ENCODE data around the gene NEK1.
"Not testable (repeated sequence)": the region's sequence is repeated elsewhere in the genome, so short reads cannot be mapped to it uniquely, and the experiment has no call there.

Gene NEK1

DNA sequence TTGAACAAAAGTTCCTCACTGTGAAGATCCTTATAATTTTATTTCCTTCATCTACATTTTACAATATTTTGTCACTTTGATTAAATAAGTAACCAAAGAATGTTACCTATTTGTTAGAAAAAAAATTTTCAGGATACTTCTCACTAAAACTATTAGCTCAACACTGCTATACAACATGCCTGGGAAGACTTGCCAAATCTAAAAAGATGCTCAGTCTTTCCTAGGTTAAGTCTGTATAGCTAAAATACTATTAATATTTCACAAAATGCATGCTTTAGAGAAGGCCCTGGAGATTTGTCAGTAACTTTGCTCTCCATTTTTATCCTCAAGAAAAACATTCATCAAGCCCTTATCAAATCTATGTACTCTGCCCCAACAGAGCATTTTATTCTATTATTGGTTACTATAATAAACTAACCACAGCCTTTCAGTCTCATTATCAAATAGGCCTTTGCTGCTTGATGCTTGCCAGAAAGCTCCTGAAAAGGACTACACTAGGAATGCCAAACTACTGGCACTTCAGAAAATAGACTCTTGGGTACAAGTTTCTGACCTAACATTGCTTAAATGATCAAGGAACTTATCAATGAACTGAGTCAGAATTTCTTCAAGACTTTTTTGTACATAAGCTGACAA lies 17.7 kb downstream of the NEK1 start:
- DNase-seq, result no peak

DNA sequence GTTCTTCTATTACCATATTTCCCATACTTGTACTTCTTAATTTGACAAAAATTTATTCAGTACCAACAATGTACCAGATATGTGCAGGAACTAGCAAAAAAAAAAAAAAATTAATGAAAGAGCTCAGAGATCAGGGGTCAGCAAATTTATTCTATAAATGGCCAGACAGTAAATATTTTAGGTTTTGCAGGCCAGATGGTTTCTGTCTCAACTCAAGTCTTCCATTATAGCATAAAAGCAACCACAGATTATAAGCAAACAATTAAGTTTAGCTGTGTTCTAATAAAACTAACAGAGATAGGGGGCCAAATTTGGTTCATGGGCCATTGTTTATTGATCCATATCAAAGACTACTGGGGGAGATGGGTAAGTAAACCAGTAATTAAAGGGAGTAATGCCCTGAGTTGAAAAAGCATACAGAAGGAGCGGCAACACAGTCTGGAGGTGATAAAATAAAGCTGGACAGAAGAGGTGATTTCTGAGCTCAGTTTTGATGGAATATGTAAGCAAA lies 19.3 kb downstream of the NEK1 start:
- no peak for DNase-seq

DNA sequence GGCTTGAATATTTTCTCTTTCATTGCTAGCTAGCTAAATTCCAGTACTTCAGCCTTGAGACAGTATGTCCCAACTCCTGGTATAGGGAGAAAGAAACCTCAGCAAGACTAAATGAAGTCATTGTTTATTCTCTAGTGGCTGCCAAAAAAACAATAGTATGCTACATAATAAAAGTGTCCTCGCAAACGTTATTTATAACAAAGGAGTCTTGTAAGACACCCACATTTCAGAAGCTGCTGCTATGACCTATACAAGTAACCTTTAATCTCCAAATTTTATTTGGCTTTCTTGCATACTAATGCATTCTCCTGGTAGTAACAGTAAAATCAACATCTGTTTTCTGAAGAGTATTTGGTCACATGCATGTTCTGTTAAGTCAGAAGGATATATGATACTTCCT lies 28.8 kb downstream of the NEK1 start:
- DNase-seq, result no peak

DNA sequence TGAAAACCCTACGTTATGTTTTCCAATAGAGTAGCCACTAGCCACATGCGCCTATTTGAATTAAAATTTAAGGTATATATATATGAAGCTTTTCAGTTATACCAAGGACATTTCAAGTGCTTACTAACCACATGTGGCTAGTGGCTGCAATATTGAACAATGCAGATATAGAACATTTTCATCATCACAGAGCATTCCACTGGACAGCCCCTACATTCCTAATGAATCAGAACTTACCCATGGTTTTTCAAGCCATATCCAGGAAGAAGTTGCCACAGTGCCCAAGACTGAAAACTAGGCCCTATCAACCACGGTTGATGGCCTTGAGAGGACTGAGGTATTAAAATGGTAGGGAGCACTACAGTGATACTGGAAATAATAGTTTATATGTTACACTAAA lies 29.7 kb downstream of the NEK1 start:
- no peak for DNase-seq

DNA sequence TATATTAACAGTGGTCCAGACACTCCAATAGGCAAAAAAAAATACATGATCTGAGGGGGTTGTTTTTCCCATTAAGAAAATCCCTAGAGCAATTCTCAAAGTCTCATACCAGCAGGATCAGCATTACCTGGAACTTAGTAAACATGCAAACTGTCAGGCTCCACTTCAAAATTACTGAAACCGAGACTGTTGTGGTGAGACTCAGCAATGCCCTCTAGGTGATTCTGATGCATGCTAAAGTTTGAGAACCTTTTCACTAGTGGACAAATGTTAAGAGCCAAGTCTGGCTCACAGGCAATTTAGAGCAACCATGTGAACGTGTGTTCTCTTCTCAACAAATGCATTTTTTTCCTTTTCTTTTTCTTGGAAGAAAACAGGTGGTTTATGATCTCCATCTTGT lies 30.2 kb downstream of the NEK1 start:
- no peak for DNase-seq

DNA sequence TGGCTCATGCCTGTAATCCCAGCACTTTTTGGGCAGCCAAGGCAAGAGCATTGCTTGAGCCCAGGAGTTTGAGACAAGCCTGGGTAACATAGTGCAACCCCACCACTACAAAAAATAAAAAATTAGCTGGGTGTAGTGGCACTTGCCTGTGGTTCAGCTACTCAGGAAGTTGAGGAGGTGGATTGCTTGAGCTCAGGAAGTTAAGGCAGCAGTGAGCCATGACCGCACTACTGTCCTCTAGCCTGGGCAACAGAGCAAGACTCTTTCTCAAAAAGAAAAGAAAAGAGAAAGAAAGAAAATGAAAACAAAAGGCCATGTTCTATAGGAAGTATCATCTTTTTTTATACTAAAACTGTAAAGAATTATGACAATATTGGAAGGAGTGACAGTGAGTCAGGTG lies 38.5 kb downstream of the NEK1 start:
- no peak for DNase-seq

DNA sequence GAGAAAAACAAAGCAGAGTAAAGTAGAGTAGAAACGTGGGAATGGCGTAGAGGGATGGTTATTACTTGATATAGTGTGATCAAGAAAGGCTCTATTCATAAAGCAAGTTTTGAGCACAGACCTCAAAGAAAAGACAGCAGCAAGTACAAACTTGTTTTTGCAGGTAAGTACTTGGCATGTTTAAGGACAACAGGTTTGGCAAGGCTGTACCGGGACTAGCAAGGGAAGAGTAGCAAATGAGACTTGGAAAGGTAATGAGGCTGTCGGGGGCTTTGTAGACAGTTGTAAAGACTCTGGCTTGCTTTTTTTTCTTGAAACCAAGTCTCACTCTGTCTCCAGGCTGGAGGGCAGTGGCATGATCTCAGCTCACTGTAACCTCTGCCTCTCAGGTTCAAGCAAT lies 40.9 kb downstream of the NEK1 start:
- no peak for DNase-seq

DNA sequence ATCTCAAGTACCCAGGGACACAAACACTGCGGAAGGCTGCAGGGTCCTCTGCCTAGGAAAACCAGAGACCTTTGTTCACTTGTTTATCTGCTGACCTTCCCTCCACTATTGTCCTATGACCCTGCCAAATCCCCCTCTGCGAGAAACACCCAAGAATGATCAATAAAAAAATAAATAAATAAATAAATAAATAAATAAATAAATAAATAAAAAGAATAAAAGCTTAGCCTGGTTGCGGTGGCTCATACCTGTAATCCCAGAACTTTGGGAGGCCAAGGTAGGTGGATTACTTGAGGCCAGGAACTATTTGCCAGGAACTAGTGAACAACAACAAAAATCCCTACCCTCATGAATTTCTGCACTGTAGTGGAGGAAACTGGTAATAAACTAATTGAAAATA lies 41.4 kb downstream of the NEK1 start:
- DNase-seq, result not testable (repeated sequence)

DNA sequence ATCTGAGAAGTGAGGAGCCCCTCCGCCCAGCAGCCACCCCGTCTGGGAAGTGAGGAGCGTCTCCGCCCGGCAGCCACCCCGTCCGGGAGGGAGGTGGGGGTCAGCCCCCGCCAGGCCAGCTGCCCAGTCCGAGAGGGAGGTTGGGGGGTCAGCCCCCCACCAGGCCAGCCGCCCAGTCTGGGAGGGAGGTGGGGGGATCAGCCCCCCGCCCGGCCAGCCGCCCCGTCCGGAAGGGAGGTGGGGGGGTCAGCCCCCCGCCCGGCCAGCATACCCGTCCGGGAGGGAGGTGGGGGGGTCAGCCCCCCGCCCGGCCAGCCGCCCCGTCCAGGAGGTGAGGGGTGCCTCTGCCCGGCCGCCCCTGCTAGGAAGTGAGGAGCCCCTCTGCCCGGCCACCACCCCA lies 42.1 kb downstream of the NEK1 start:
- DNase-seq, result not testable (repeated sequence)

DNA sequence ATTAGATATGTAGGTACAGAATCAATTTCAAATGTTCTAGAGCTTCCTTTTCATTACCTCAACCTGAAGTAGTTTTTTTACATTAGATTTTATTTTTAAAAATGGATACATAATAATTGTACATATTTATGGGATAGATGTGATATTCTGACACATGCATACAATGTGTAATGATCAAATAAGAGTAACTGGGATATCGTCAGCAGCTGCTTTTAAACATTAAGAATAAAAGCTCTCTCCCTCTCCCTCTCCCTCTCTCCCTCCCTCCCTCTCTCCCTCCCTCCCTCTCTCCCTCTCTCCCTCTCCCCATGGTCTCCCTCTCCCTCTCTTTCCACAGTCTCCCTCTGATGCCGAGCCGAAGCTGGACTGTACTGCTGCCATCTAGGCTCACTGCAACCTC lies 43.2 kb downstream of the NEK1 start:
- DNase-seq, result not testable (repeated sequence)

DNA sequence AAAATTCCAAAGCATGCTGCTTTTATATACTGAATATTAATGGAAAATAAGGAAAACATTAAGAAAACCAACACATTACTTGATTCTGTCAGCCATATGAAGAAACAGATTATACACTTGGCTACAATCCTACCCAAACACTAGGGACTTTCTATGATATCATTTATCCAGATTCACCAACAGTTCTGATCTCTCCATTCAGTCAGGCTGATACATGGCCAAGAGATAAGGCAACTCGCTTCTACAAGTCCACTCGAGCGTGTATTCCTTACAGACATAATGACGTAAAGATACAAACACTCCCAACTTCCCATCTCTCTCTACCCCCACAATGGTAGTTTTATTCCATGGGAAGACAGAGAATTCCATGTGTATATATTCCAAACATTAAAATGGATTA lies 44.5 kb downstream of the NEK1 start:
- no peak for DNase-seq

DNA sequence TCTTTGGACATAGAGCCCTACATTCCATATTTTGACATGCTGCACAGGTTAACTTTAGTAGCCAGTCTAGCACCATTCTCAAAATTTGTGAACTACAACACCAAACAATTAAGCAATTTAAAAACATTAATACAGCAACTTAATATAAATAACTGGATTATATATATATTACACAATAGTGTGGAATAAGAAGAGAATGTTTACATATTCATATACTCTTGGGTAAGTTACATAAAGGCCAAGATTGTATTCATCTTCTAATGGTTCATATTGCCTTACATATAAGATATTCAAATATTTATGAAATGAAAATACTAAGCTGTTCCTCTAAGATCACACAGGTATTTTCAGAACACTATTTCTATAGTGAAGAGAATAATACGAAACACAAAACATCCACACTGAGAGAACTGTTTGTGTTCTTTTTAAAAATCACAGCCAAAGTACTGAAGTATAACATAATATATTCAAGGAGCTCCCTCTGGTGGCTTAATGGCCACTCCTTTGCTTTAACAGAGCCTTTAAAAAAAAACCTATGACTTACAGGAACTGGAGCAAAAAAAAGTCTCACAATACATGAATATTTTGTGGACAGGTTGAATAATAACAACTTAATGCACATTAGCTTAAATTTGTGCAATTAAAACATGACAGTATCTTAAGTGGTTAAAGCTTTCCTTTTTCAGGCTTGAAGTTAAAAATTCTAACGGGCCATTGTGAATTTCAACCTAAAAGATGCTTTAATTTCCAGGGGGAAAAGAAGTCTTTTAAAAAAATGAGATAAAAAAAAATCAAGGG lies 46.2 kb downstream of the NEK1 start:
- no peak for DNase-seq

DNA sequence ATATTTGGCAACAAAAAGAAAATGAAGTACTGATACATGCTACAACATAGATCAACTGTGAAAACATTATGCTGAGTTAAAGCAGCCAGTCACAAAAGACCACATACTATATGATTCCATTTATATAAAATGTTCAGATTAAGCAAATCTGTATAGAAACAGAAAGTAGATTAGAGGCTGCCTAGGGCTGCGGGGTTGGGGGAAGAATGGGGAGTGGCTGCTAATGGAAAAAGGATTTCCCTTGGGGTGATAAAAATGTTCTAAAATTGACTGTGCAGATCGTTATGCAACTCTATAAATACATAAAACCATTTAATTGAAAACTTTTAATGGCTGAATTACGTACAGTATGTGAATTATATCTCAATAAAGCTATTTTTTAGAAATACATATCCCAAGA lies 46.8 kb downstream of the NEK1 start:
- DNase-seq, result no peak

DNA sequence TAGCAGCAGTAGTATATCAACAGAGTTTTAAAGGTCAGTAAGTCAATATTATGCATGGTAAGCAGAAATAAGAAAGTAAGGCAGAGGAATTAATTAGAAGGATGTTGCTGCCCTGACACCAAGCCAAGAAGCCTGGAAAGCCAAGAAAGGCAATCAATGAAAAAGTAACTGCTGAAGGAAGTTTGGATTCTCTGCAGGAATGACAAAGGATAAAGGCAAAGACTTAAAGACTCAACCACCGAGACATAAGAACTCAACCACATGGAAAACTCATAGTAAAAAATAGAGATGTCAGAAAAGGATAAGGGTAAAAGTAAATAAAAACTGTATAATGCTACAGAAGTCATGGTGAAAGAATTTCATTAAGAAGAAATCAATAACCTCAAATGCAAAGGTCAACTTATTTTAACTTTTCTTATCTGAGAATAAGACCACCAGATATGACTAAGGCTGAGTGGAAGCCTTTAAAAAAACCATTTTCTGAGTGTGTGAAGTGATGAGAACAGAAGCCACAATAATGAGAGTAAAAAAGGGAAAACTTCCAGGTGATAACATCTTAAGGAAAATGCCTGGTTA lies 55.2 kb downstream of the NEK1 start:
- DNase-seq, result no peak

DNA sequence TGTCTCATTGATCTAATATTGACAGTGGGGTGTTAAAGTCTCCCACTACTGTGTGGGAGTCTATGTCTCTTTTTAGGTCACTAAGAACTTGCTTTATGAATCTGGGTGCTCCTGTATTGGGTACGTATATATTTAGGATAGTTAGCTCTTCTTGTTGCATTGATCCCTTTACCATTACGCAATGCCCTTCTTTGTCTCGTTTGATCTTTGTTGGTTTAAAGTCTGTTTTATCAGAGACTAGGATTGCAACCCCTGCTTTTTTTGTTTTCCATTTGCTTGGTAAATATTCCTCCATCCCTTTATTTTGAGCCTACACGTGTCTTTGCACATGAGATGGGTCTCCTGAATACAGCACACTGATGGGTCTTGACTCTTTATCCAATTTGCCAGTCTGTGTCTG lies 65.8 kb downstream of the NEK1 start:
- DNase-seq, result not testable (repeated sequence)

DNA sequence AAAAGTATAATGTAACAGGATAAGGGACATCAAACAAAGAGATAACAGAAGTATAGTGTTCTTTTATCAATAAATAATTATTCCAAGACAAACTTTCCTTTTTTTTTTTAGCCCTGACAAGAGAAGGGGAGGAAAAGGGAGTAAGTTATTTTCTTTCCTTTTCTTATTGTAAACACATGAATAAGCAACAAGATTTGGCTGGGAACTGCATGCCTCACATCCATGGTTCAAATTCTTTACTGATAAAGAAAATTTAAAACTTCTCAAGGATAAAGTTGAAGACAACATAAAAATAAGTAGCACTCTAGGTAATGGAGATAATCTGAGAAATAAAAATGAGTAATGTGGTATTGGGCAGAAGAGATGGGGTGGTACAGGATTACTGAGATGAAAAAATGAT lies 71.6 kb downstream of the NEK1 start:
- DNase-seq, result no peak

DNA sequence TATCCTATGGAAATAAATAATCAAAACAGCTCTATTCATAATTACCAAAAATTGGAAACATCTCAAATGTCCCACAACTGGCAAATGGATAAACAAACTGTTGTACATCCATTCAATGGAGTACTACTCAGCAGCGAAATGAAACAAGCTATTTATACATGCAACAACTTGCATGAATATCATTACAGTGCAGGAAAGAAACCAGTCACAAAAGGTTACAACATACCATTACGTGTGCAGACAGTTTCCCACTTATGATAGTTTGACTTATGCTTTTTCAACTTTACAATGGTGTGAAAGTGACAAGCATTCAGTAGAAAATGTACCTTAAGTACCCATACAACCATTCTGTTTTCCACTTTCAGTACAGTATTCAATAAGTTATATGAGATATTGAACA lies 82.3 kb downstream of the NEK1 start:
- DNase-seq, result no peak

DNA sequence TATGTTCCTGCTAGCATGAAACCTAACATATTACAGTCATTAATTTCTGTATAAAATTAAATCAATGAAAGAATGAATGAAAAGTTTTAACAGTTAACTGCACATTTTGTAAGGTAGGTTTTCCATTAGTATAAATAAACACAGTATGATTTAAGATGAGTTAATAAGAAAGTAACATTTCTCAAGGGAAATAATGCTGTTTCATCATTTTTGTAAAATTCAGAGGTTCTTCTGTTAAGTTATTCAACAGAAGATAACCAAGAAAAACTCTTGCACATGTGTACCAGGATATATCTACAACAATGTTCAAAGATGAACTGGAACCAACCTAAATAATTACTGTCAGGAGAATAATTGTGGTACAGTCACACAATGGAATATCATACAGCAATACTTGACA lies 88.6 kb downstream of the NEK1 start:
- no peak for DNase-seq

DNA sequence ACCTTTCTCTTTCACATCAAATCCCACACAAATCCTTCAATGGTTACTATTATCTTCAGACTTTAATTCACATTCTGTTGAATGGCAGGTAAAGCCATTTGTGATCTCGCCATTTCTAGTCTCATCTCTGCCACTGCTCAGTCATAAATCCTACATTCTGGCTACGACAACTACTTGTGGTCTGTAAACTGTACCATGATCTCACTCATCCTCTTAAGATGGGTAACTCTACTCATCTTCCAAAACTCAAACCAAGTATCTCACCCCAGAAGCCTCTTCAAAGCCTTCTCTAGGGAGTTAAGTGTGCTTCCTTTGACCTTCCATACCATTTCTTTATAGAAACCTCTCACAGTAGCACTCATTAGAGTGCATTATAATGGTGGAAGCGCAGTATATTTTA lies 101.8 kb downstream of the NEK1 start:
- DNase-seq, result no peak

DNA sequence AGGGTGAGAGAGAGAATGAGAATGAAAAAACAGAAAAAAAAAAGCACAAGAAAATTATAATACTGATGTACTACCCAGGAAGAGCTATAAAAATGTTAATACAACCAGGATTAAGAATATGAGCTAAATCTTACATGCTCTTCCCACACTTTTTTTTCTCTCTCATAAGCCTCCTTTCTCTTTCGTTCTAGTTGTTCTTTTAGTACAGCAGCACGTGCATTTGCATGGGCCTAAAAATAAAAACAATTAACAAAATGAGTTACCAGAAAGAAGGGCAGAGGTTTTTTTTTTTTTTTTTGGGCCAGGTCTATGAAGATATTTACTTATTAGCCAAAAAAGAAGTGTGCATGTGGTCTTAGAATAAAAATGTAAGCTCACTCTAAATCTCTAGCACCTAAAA lies 105.5 kb downstream of the NEK1 start:
- no peak for DNase-seq

DNA sequence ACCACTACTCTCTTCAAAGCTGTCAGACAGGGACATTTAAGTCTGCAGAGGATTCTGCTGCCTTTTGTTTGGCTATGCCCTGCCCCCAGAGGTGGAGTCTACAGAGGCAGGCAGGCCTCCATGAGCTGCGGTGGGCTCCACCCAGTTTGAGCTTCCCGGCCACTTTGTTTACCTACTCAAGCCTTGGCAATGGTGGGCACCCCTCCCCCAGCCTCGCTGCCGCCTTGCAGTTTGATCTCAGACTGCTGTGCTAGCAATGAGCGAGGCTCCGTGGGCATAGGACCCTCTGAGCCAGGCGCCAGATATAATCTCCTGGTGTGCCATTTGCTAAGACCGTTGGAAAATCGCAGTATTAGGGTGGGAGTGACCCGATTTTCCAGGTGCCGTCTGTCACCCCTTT lies 112.5 kb downstream of the NEK1 start:
- not testable (repeated sequence) for DNase-seq

DNA sequence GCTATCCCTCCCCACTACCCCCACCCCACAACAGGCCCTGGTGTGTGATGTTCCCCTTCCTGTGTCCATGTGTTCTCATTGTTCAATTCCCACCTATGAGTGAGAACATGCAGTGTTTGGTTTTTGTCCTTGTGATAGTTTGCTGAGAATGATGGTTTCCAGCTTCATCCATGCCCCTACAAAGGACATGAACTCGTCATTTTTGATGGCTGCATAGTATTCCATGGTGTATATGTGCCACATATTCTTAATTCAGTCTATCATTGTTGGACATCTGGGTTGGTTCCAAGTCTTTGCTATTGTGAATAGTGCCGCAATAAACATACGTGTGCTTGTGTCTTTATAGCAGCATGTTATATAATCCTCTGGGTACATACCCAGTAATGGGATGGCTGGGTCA lies 118.1 kb downstream of the NEK1 start:
- not testable (repeated sequence) for DNase-seq

DNA sequence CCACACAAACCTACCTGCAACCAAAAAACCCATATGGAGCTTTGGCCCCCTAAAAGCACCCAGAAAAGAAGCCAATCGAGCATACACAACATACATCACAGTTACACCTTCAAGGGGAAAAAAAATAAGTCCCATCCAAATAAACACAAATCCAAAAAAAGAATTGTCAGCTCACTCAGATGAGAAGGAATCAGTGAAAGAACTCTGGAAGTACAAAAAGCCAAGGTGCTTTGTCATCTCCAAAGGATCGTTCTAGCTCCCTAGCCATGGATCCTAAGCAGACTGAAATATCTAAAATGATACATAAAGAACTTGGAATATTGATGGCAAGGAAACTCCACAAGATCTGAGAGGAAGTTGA lies 119.2 kb downstream of the NEK1 start:
- no peak for DNase-seq

DNA sequence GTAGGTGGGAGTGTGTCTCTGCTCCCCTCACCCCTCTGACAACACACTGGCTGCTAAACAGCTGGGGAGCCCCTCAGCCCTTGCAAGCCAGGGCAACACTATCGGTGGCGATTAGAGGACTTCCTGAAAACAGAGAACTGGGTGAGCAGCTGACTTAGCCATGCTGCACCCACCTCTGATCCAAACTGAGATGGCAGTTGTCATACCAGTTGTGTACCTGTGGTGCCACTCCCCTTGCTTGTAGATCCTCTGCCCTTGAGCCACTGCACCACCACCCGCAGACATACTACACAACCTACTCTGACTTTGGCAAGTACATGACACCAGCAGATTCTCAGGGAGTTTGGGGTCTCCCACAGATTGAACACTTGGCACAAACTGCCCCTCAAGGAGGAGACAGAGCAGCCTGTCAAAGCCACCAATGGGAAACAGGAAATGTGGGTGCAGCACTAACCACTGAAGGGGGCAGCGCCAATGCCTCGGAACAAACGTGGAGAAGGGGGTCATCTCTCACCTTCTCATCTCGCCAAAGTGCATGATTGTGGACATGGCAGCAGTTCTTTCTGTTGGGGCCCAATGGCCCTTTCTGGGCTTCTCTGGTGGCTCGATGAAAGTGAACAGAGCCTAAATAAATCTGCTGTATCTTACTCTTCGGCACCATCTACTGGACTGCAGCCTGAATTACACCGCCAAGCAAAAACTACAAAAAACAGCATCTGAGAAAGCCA lies 119.8 kb downstream of the NEK1 start:
- peak; percentile 2 to 5 for DNase-seq
